ENCODE measurements around the gene ERC2. TPM values are rescaled to one million over a fixed set of nuclear protein-coding genes. Genes with fewer than 3 reads are reported as not detected.
A peak's percentile ranks its signal among the peaks of the same experiment; 100 is the strongest.

ERC2 gene
- total RNA-seq, 1 experiment from 2014 or later: 0.47 TPM

- peak; percentile 63 for DNase-seq (ENCODE audit: extremely low read depth, low read depth)
These were observed 336.2 kb downstream of the ERC2 start for GRCh38 chr3:56131974-56132590.

- no peak for DNase-seq (ENCODE audit: extremely low read depth, low read depth)
These were observed 338.2 kb downstream of the ERC2 start for GRCh38 chr3:56130036-56130435.

- DNase-seq (ENCODE audit: extremely low read depth, low read depth): no peak
These were observed 341.6 kb downstream of the ERC2 start for GRCh38 chr3:56126632-56127031.

GRCh38 chr3:56125358-56126005 is 342.8 kb downstream of the ERC2 start:
- DNase-seq (ENCODE audit: extremely low read depth, low read depth): peak; percentile 4

GRCh38 chr3:56124546-56124945 is 343.7 kb downstream of the ERC2 start:
- DNase-seq (ENCODE audit: extremely low read depth, low read depth): no peak

- no peak for DNase-seq (ENCODE audit: extremely low read depth, low read depth)
These were observed 344.8 kb downstream of the ERC2 start for GRCh38 chr3:56123487-56123886.

- no peak for DNase-seq (ENCODE audit: extremely low read depth, low read depth)
These were observed 345.4 kb downstream of the ERC2 start for GRCh38 chr3:56122911-56123310.

GRCh38 chr3:56121716-56122115 is 346.6 kb downstream of the ERC2 start:
- no peak for DNase-seq (ENCODE audit: extremely low read depth, low read depth)

GRCh38 chr3:56119575-56120349 is 348.5 kb downstream of the ERC2 start:
- DNase-seq (ENCODE audit: extremely low read depth, low read depth): no peak

GRCh38 chr3:56118968-56119367 is 349.3 kb downstream of the ERC2 start:
- no peak for DNase-seq (ENCODE audit: extremely low read depth, low read depth)

- no peak for DNase-seq (ENCODE audit: extremely low read depth, low read depth)
These were observed 352.6 kb downstream of the ERC2 start for GRCh38 chr3:56115698-56116097.

GRCh38 chr3:56115199-56115598 is 353.1 kb downstream of the ERC2 start:
- no peak for DNase-seq (ENCODE audit: extremely low read depth, low read depth)

- no peak for DNase-seq (ENCODE audit: extremely low read depth, low read depth)
These were observed 354.4 kb downstream of the ERC2 start for GRCh38 chr3:56113908-56114307.

- no peak for DNase-seq (ENCODE audit: extremely low read depth, low read depth)
These were observed 355.0 kb downstream of the ERC2 start for GRCh38 chr3:56113231-56113630.

GRCh38 chr3:56111606-56112304 is 356.5 kb downstream of the ERC2 start:
- DNase-seq (ENCODE audit: extremely low read depth, low read depth): no peak

- DNase-seq (ENCODE audit: extremely low read depth, low read depth): no peak
These were observed 357.4 kb downstream of the ERC2 start for GRCh38 chr3:56110886-56111285.

GRCh38 chr3:56107157-56107556 is 361.1 kb downstream of the ERC2 start:
- no peak for DNase-seq (ENCODE audit: extremely low read depth, low read depth)

- no peak for DNase-seq (ENCODE audit: extremely low read depth, low read depth)
These were observed 366.2 kb downstream of the ERC2 start for GRCh38 chr3:56102032-56102431.

- no peak for DNase-seq (ENCODE audit: extremely low read depth, low read depth)
These were observed 366.7 kb downstream of the ERC2 start for GRCh38 chr3:56101576-56101975.

GRCh38 chr3:56096999-56097398 is 371.3 kb downstream of the ERC2 start:
- no peak for DNase-seq (ENCODE audit: extremely low read depth, low read depth)

- DNase-seq (ENCODE audit: extremely low read depth, low read depth): no peak
These were observed 374.1 kb downstream of the ERC2 start for GRCh38 chr3:56094170-56094569.
